NCI-H748 treated with DMSO at 0.1 percent for 48 hours (cell line): ENCODE data around the gene PRIMPOL.
"Not testable (repeated sequence)": the region's sequence is repeated elsewhere in the genome, so short reads cannot be mapped to it uniquely, and the experiment has no call there.

ENCODE experiments used
- DNase-seq: peaks from one replicate; lab custom pipeline; 2025; lab: John Stamatoyannopoulos, UW

PRIMPOL gene, protein sequence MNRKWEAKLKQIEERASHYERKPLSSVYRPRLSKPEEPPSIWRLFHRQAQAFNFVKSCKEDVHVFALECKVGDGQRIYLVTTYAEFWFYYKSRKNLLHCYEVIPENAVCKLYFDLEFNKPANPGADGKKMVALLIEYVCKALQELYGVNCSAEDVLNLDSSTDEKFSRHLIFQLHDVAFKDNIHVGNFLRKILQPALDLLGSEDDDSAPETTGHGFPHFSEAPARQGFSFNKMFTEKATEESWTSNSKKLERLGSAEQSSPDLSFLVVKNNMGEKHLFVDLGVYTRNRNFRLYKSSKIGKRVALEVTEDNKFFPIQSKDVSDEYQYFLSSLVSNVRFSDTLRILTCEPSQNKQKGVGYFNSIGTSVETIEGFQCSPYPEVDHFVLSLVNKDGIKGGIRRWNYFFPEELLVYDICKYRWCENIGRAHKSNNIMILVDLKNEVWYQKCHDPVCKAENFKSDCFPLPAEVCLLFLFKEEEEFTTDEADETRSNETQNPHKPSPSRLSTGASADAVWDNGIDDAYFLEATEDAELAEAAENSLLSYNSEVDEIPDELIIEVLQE

DNA sequence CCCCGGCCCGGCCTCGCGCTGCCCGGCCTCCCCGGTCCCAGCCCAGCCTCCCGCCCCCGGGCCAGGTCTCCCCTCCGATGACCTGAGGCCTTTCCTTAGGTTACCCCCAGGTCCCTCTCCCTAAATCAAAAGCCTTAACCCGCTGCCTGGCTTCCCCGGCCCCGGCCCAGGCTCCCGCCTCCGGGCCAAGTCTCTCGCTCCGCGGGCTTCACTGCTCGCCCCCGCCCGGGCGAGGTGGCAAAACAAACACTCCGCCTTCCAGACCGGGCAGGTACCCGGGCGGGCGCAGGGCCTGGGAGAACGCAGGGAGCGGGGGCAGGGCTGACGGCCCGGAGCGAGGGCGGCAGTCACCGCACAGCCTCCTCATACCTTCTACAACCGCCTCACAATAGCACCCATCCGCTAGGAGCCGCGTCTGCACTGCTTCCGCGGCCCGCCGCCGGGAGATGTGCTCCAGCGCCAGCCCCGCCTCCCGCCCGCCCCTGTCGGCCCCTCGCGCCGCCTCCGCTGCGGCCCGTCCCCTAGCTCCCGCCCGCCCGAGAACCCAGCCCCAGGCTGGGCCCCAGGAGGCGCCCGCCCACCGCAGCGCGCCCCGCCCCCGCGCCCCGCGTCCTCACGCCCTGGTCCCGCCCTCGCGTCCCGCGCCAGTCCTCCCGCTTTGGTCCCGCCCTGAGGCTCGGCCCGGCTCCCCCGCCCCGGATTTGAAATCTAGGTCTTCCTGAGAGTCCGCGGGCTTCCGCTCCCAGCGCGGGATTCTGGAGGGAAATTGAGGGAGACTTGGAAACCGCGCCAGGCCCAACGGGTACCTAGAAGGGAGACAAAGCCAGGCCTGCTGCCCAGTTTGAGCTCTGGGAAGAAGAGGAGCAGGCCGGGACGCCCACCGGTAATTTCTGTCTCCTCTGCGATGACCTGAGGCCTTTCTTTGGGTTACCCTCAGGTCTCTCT, at the start of gene PRIMPOL, which contains the start of gene CASP3:
Gene PRIMPOL, plus strand, starts transcription at position 713 of the 945 bp plus-strand sequence. CDS start 7,403 bp downstream, outside the sequence.
Gene CASP3, minus strand, starts transcription at position 422 of the 945 bp plus-strand sequence. CDS start 10,994 bp downstream, outside the sequence.
- peak; percentile 89 for DNase-seq

DNA sequence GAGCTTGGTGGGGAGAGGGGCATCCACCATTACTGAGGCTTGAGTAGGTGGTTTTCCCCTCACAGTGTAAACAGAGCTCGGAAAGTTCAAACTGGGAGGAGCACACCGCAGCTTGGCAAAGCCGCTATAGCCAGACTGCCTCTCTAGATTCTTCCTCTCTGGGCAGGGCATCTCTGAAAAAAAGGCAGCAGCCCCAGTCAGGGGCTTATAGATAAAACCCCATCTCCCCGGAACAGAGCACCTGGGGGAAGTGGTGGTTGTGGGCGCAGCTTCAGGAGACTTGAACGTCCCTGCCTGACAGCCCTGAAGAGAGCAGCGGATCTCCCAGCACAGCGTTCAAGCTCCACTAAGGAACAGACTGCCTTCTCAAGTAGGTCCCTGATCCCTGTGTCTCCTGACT, 48.6 kb upstream of the PRIMPOL start:
- not testable (repeated sequence) for DNase-seq

DNA sequence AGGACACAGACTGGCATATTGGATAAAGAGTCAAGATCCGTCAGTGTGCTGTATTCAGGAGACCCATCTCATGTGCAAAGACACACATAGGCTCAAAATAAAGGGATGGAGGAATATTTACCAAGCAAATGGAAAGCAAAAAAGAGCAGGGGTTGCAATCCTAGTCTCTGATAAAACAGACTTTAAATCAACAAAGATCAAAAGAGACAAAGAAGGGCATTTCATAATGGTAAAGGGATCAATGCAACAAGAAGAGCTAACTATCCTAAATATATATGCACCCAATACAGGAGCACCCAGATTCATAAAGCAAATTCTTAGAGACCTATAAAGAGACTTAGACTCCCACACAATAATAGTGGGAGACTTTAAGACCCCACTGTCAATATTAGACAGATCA, 46.7 kb upstream of the PRIMPOL start:
- not testable (repeated sequence) for DNase-seq

DNA sequence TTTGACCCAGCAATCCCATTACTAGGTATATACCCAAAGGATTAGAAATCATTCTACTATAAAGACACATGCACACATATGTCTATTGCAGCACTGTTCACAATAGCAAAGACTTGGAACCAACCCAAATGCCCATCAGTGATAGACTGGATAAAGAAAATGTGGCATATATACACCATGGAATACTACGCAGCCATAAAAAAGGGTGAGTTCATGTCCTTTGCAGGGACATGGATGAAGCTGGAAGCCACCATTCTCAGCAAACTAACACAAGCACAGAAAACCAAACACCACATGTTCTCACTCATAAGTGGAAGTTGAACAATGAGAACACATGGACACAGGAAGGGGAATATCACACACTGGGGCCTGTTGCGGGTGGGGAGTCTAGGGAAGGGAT, 42.1 kb upstream of the PRIMPOL start:
- DNase-seq = not testable (repeated sequence)

DNA sequence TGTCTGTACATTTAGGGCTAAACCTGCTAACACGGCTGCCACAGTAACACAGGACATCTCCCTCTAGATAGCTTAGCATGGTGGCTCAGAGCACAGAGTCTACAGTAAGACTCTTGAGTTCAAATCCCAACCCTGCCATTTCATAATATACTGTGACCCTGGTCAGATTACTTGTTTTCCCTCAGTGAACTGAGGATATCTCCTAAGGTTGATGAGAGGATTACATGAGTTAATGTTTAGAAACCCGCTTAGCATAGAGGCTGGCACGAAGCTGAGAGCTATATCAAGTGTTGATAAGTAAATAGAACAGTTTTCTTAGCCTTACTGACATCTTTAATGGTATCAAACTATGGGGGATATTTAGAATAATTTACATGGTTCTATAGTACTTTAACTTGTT, 37.5 kb upstream of the PRIMPOL start:
- no peak for DNase-seq

DNA sequence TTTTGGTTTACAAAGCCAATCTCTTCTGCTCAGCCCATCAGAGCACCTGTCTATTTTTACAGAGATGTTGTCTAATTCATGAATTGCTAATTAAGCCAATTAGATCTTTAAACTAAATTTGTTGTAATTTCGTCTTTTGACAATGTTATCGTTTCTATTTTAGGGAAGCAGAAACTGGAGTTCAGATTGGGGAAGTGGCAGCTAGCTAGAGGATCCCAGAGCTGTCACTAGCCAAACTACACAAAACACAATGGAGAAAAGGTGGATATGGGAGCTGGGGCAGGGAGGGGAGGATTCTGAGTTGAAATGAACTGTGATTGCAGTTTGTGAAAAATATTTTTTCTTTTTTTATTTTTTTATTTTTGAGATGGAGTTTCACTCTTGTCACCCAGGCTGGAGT, 36.1 kb upstream of the PRIMPOL start:
- no peak for DNase-seq

DNA sequence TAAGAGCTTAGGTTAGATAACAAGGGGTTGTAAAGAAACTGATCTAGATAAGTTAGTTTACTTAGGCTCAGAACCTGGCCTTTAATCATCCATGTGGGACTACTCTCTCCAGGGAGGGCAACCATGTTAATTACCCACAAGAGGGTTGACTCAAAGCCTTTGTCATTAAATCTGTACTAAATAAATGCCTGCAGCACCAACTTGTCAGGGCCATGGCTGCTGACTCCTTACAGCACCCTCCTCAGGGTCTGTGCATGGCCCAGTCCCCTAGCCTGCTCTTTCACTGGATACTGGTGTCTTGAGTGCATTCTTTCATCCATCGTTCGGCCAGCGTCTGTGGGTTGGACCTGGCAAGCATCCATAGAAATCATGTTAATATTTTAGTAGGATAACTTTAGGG, 35.0 kb upstream of the PRIMPOL start:
- no peak for DNase-seq

DNA sequence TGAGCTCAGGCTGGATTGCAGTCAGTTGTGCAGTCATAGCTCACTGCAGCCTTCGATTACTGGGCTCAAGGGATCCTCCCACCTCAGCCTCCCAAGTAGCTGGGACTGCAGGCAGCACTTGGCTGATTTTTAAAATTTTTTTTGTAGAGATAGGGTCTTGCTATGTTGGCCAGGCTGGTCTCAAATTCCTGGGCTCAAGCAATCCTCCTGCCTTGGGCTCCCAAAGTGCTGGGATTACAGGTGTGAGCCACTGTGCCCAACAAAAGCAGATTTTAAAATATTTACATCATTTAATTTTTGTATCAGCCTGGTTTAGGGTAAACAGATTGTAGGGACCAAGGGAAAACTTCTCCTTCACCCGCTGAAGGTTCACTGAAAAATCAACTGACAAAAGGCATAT, 33.4 kb upstream of the PRIMPOL start:
- not testable (repeated sequence) for DNase-seq

DNA sequence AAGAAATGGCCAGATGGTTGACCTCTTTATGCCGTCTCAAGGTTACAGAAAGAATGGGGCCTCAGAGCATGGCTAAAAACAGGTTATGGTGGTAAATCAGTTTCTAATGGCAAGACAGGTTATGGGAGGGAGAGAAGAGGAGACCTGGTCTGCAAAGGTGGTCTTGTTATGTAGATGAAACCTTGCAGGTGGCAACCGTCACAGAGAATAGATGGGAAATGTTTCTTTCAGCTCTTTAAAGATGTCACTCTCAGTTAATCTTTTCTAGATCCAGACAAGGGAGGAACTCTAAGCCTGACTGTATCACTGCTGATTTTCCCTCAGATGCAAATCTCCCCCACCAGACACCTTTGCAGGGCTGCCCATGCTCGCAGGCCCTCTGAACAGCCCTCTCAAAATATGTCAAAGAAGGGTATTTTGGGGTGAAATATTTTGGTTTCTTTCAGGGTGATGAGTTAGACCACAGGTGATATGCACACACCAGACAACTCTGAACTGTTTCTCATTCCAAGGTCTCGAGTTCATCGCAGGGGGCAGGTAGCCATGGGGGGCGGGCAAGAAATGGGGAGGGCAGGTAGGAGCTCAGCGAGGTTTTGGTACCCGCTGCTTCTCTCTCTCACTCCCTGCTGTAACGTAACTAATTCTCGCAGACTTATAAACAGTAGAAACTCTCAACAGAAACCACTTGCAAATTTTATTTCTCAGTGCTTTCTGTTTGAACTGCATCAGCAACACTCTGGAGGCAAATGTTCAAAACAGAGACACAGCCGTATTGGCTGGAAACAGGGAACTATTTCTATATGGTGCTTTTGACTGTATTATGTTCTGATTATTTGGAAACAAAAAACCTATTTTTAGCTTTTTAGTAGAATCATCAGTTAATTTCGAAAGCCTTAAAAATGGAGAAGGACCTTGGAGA, 32.6 kb upstream of the PRIMPOL start:
- no peak for DNase-seq

DNA sequence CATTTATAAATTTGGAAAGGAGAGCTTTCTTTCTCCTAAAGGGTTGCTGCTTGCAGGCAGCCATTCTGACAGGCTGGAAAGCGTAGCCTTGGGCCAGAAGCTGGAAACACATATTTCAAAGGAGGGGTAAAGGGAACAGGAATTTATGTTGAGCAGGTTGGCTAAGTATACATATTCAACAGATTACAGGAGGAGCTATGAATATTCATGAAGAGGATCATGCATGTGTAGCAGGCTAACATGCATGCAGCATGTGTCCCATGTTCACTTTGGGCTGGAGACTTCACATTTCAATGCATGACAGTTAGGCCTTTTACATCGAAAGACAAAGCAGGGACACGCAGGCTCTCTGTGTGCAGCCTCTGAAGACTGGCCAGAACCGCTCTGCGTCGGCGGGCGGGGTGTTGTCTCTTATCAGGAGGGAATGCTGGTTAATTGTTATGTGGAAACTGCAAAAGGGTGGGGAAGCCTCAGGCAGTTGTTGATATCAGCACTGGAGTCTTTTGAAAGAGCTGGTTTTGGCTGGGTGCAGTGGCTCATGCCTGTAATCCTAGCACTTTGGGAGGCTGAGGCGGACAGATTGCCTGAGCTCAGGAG, 31.8 kb upstream of the PRIMPOL start:
- DNase-seq = no peak

DNA sequence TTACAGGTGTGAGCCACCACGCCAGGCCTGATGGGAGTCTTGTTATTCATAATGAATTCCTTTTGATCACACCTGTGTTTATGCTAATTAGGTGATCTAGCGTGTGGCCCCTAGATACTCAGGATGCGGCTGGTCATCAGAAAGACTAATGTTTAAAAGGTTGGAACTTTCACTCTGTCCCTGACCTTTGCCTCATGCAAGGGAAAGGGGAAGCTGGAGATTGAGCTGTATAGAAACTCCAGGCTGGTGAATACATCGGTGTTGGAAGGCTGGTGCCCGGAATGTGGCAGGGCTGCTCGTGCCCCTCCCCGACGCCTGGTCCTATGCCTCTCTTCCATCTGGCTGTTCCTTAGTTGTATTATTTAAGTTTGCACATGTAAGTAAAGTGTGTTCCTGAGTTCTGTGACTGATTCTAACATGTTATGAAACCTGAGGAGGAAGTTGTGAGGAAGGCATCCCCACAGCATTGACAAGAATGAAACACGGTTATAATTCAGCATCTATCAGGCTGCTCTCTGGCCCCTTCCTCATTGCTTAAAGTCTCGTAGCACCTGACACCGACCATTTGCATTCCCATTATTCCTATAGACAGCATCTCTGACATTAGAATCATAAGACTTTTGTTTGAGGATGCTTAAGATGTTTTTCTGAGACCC, 29.2 kb upstream of the PRIMPOL start:
- DNase-seq = no peak

DNA sequence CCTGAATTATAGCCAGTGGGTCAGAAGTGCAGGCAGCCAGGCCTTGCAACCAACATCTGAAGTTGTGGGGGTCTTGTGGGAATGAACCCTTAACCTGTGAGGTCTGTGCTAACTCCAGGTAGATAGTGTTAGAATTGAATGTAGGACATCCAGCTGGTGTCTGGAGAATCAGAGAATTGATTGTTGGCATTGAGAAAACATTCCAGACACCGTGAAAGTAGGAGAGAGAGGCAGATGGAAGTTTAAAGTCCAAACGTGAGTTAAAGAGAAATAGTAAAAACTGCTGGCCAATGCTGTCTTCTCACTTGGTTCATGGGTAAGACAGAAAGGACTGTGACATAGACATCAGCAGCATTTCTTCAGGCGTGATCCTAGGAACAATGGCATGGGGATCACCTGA, 28.0 kb upstream of the PRIMPOL start:
- DNase-seq = no peak

DNA sequence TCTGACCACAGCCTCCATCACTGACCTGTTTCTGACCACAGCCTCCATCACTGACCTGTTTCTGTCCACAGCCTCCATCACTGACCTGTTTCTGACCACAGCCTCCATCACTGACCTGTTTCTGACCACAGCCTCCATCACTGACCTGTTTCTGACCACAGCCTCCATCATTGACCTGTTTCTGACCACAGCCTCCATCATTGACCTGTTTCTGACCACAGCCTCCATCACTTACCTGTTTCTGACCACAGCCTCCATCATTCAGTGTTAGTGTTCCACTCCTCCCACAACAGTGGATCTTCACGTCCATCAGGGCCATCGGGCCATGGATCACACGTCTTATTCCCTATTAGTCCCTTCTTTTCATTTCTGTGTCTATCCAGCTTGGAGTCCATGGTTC, 25.0 kb upstream of the PRIMPOL start:
- not testable (repeated sequence) for DNase-seq

DNA sequence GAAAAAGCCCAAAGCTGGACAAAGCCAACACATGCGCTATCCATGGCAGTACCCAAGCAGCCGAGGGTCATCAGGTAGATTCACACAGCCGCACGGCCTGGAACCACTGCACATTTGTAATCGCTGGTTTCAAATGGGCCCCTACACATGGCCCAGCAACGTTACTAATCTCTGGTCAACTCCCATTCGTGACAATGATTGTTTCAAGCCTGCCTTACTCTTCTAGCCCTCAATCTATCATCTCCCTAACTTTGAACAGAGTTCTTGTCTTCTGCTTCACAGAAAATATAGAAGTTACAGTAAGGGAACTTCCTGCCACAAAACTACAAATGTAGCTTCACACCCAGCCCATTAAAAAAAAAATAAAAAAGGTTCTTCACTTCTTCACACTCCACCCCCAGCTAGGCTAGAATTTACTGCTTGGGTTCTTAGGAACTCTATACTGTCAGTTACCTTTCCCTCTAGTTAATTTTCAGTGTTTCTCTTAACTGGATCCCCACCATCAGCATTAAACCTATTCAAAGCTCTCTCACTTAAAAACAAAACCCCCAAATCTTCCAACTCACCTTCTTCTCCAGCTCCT, 24.5 kb upstream of the PRIMPOL start:
- no peak for DNase-seq

DNA sequence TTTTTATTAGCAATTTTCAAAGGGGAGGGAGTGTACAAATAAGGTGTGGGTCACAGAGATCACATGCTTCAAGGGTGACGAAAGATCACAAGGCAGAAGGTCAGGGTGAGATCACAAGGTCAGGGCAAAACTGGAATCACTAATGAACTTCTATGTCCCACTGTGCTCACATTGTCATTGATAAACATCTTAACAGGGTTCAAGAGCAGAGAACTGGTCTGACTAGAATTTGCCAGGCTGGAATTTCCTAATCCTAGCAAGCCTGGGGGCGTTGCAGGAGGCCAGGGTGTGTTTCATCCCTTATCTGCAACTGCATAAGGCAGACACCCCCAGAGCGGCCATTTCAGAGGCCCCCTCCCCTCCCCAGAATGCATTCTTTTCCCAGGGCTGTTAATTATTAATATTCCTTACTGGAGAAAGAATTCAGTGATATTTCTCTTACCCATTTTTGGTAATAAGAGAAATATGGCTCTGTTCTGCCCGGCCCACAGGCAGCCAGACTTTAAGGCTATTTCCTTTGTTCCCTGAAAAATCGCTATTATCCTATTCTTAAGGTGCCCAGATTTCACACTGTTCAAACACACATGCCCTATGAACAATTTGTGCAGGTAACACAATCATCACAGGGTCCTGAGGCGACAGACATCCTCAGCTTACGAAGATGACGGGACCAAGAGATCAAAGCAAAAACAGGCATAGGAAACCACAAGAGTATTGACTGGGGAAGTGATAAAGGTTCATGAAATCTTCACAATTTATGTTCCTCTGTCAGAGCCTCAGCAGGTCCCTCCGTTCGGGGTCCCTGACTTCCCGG, 23.5 kb upstream of the PRIMPOL start:
- DNase-seq = not testable (repeated sequence)

DNA sequence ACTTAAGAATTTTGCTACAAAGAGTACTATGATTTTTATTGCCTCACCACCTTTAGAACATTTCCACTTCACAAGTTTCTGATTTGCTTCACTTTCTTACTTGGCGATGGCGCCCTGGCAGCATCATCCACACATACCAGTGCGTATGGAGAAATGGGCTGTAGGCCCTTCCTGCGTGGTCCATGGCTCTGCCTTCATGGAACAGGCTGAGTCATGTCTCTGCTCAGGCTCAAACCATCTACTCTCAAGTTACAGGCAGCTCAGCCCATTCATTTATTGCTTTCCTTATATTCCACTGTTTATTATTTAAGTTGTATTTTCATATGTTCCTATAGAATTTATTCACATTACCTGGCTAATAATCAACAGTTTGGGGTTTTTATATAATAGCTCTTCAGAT, 21.4 kb upstream of the PRIMPOL start:
- no peak for DNase-seq

DNA sequence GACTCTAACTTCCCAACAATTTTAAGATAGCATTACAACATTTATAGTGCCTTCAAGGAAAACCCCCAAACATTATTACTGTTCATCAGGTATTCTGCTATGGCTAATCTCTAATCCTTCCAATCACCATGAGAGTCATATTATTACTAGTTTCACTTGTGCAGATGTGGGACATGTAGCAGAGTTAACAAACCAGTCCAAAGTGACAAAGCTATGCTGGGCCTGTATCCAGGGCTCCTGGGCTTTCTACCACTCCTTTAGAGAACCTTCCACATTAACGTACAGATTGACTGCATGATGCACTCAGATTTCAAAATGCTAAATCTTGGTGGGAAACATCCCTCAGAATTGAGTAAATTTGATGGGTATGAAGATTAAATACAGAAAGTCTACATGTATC, 16.7 kb upstream of the PRIMPOL start:
- DNase-seq = no peak

DNA sequence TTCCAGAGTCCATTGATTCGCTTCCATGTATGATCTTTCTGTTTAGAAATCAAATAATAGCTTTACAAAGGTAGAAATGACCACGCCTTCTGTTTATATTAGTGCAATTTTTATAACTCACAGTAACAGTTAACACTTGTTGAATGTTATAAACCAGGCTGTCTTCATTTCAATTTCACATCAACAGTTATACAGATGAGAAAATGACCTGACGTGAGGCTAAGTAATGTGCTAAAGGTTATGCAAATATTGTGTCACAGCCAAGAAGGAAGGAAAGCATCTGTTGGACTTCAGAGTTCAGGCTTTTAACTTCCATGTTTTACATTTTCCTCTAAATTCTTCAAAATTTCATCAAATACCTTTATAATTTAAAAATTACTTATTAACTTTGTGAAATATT, 14.2 kb upstream of the PRIMPOL start:
- DNase-seq = no peak

DNA sequence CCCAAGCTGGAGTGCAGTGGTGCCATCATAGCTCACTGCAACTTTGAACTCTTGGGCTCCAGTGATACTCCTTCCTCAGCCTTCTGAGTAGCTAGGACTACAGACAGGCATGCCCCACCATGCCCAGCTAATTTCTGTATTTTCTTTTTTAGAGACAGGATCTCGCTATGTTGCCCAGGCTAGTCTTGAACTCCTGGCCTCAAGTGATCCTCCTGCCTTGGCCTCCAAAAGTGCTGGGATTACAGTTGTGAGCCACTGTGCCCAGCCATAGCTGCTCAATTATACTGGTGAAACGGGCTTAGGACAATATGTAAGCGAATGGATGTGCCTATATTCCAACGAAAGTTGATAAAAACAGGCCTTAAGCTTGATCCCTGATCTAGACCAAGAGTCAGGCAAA, 13.4 kb upstream of the PRIMPOL start:
- DNase-seq = no peak
